ENCODE results near the gene ISX.

Gene ISX

GRCh38 chr22:35053060-35053835 lies 12.7 kb upstream of the ISX start:
- DNase-seq = no peak

GRCh38 chr22:35054064-35054463 lies 11.9 kb upstream of the ISX start:
- DNase-seq = no peak

- no peak for DNase-seq
Measured at GRCh38 chr22:35056486-35056885, 9.5 kb upstream of the ISX start.

GRCh38 chr22:35057155-35057554 lies 8.8 kb upstream of the ISX start:
- no peak for DNase-seq

DNA sequence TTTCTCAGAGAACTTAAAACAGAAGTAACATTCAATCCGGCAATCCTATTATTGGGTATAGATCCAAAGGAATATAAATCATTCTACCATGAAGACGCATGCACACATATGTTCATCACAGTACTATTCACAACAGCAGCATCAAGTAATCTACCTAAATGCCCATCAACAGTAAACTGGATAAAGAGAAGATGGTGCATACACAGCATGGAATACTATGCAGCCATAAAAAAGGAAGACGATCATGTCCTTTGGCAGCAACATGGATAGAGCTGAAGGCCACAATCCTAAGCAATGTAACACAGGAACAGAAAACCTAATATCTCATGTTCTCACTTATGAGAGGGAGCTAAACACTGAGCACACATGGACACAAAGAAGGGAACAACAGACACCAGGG lies 6.3 kb upstream of the ISX start:
- DNase-seq = no peak

DNA sequence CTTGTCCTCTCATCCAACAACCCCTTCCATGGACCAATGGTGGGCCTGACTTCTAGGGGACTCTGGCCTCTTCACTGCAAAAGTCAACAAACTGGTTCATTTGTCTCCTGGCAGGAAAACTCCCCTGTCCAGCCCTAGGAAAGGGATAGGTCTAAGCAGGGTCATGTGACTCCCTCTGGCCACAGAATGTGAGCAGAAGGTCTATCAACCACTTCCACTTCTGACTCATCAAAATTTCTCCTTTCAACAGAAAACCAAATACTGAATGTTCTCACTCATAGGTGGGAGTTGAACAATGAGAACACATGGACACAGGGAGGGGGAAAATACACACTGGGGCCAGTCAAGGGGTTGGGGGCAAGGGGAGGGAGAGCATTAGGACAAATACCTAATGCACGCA lies 1.3 kb upstream of the ISX start:
- DNase-seq = no peak

DNA sequence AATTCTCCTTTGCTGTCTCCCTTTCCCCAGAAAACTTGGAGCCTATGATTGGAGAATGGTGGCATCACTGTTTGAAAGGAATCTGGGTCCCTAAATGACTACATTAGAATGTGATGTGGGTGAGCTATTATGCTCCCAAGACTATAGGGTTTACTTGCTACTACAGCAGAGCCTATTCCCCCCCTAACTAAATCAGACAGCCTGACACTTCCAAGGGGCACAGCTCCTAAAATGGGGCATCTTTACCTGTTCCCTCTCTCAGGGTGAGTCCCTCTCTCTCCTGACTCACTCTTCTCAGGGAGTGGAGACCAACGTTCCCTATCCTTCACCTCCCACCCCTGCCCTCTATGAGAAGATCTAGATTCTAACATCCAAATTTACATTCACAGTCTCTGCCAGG lies 775 bp upstream of the ISX start:
- no peak for DNase-seq

DNA sequence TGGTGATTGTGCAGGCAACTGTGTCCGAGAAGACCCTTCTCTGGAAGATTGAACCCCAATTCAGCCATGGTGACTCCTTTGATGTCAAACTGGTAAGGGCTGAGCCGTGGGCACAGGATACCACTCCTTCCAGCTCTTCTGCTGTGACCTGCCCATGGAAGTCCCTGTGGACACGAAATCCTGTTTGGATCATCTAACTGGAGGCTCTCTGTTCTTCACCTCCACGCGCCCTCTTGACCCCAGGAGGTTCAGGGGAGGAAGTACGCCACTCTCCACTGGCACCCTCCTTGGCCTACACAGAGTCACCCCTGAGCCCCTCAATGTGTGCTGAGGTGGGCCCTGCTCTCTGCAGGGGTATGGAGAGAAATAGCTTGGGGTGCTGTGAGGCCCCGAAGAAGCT lies 810 bp downstream of the ISX start:
- no peak for DNase-seq

GRCh38 chr22:35069541-35069940 lies 3.6 kb downstream of the ISX start:
- no peak for DNase-seq

- DNase-seq = no peak
Measured at GRCh38 chr22:35070451-35071093, 4.6 kb downstream of the ISX start.

GRCh38 chr22:35071784-35072183 lies 5.8 kb downstream of the ISX start:
- DNase-seq = no peak

GRCh38 chr22:35072925-35073324 lies 7.0 kb downstream of the ISX start:
- no peak for DNase-seq

- no peak for DNase-seq
Measured at GRCh38 chr22:35074583-35074982, 8.6 kb downstream of the ISX start.

- no peak for DNase-seq
Measured at GRCh38 chr22:35076630-35077029, 10.7 kb downstream of the ISX start.

GRCh38 chr22:35085621-35086020 lies 19.7 kb downstream of the ISX start:
- DNase-seq = no peak

GRCh38 chr22:35089139-35089538 lies 23.2 kb downstream of the ISX start:
- DNase-seq = no peak

- DNase-seq = no peak
Measured at GRCh38 chr22:35092406-35092805, 26.4 kb downstream of the ISX start.

GRCh38 chr22:35098921-35099320 lies 33.0 kb downstream of the ISX start:
- no peak for DNase-seq

- DNase-seq = no peak
Measured at GRCh38 chr22:35099883-35100282, 33.9 kb downstream of the ISX start.

DNA sequence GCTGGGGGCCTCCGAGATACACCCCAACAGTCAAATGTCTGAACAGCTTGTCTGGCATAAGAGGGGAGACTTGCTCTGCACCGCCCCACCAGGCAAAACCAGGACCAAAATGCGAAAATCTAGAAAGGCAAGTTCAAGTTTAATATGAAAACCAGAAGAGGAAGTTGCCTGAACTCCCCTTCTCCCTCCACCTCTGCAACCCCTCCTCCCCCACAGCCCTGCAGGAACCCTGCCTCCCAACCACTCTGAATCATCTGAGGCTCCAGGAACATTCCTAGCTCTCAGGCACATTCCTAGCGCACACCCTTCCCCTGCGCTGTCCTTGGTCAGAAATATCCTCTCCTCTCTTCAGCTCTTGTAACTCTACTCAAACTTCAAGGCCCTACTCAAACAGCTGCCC lies 36.7 kb downstream of the ISX start:
- DNase-seq = no peak

- DNase-seq = no peak
Measured at GRCh38 chr22:35103761-35104160, 37.8 kb downstream of the ISX start.

- no peak for DNase-seq
Measured at GRCh38 chr22:35104491-35104890, 38.5 kb downstream of the ISX start.

GRCh38 chr22:35109616-35110015 lies 43.7 kb downstream of the ISX start:
- DNase-seq = no peak

DNA sequence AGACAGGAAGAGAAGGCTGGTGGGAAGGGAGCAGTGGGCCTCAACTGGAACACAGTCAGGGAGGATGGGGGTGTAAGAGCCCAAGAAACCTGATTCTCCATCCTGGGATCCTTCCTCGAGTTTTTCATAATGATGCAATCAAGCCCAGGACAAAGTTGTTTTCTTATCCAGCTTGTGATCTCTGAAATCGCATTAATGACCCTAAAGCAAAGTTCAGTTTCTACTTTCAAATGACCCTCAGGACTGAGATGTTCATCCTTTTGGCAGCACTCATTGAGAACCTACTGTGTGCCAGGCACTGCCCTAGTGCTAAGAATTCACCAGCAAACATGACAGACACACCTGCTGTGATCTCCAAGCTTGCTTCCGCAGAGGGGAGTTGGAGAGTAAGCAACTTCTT lies 45.3 kb downstream of the ISX start:
- no peak for DNase-seq

DNA sequence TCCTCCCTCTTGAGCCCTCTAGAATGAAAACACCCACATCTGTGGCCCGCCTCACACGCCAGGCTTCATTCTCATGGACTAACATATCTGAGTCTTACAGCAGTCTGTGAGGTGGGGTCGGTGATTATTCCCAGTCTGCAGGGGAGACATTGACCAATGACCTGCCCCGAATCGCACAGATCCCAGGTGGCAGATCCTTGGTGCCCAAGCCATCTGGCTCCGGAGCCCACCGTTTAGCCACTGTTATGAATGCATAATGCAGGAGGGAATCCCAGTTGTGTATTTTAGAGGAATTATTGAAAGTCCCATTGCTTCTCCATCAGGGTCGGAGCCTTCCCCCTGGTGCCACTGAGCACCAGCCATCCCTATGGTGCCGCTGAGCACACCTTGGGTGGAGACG lies 47.4 kb downstream of the ISX start:
- DNase-seq = no peak

Data from activated CD4-positive, CD25-positive, alpha-beta regulatory T cell treated with anti-CD3 and anti-CD28 coated beads, Interleukin-2, amount 50 U/mL, for 72 hours (primary cell).